ENCODE results near the gene OS9. TPM values are rescaled to one million over a fixed set of nuclear protein-coding genes. Genes with fewer than 3 reads are reported as not detected.

OS9 gene
- total and polyA plus RNA-seq, 5 donors = 127 to 168 (median 147) TPM

GRCh38 chr12:57749061-57749460 is 55.1 kb downstream of the OS9 start:
- Histone ChIP-seq H3K4me3 (ENCODE audit: low read length) (no peak overlapping the region), H3K27me3 (ENCODE audit: control insufficient read depth, insufficient read depth) (no peaks in the 10 kb centered on the region), H3K4me1 (ENCODE audit: control insufficient read depth, insufficient read depth, low read length) (peaks cover 4% of the 10 kb centered on the region), H3K9me3 (ENCODE audit: control insufficient read depth, low read length) (no peaks in the 10 kb centered on the region), H3K27ac (ENCODE audit: low read length) (no peak overlapping the region)
- DNase-seq (peak in 2 of 3 donors; percentile 35 to 53), ATAC-seq (no peak)
- intact Hi-C loops (cut with DNase I) = no loop called here
- WGBS = 90% methylated on average over 5 of the region's 5 CpGs

- intact Hi-C loops (cut with DNase I) = no loop called here
- Histone ChIP-seq H3K4me3 (ENCODE audit: low read length) (peak overlapping the region; percentile 58), H3K27me3 (ENCODE audit: control insufficient read depth, insufficient read depth) (no peaks in the 10 kb centered on the region), H3K4me1 (ENCODE audit: control insufficient read depth, insufficient read depth, low read length) (peaks cover 2% of the 10 kb centered on the region), H3K9me3 (ENCODE audit: control insufficient read depth, low read length) (no peaks in the 10 kb centered on the region), H3K27ac (ENCODE audit: low read length) (peak overlapping the region; percentile 65)
- DNase-seq (peak in 2 of 3 donors; percentile 36 to 52), ATAC-seq (no peak)
- WGBS = 89% methylated on average over 15 of the region's 15 CpGs
Observed at GRCh38 chr12:57750561-57751431, 56.9 kb downstream of the OS9 start.

GRCh38 chr12:57751432-57751787 is 57.5 kb downstream of the OS9 start:
- peak overlapping the region; percentile 65 for H3K27ac ChIP-seq (ENCODE audit: low read length)
- no peaks in the 10 kb centered on the region for H3K27me3 ChIP-seq (ENCODE audit: control insufficient read depth, insufficient read depth)
- peaks cover 2% of the 10 kb centered on the region for H3K4me1 ChIP-seq (ENCODE audit: control insufficient read depth, insufficient read depth, low read length)
- H3K9me3 ChIP-seq (ENCODE audit: control insufficient read depth, low read length) = no peaks in the 10 kb centered on the region
- H3K4me3 ChIP-seq (ENCODE audit: low read length) = peak overlapping the region; percentile 58
- intact Hi-C loops (cut with DNase I) = no loop called here
- 12% methylated on average over 8 of the region's 8 CpGs for WGBS
- peak in 1 of 2 donors; percentile 0 for ATAC-seq
- peak in 2 of 3 donors; percentile 40 to 44 for DNase-seq

- Histone ChIP-seq H3K27ac (ENCODE audit: low read length) (peak within 1 kb of the TSS; percentile 65), H3K9me3 (ENCODE audit: control insufficient read depth, low read length) (no peaks in the 10 kb centered on the region), H3K27me3 (ENCODE audit: control insufficient read depth, insufficient read depth) (no peaks in the 10 kb centered on the region), H3K4me1 (ENCODE audit: control insufficient read depth, insufficient read depth, low read length) (peaks cover 2% of the 10 kb centered on the region), H3K4me3 (ENCODE audit: low read length) (peak within 1 kb of the TSS; percentile 58)
- DNase-seq (peak; percentile 100), ATAC-seq (peak; percentile 92 to 94)
- WGBS = under 1% methylated on average over 58 of the region's 58 CpGs
- intact Hi-C loops (cut with DNase I) = no loop called here
Observed at GRCh38 chr12:57751788-57752667, 58.1 kb downstream of the OS9 start, which contains the start of gene CDK4. TSS of gene CDK4 (minus strand) at chr12:57752310. CDS start at chr12:57751717, 593 bp downstream.

- under 1% methylated on average over 5 of the region's 5 CpGs for WGBS
- DNase-seq = no peak
- Histone ChIP-seq H3K27me3 (ENCODE audit: control insufficient read depth, insufficient read depth) (no peaks in the 10 kb centered on the region), H3K4me3 (ENCODE audit: low read length) (peak overlapping the region; percentile 12), H3K9me3 (ENCODE audit: control insufficient read depth, low read length) (no peaks in the 10 kb centered on the region), H3K4me1 (ENCODE audit: control insufficient read depth, insufficient read depth, low read length) (peaks cover 2% of the 10 kb centered on the region), H3K27ac (ENCODE audit: low read length) (no peak overlapping the region)
- intact Hi-C loops (cut with DNase I) = no loop called here
- no peak for ATAC-seq
Observed at GRCh38 chr12:57752668-57753000, 58.7 kb downstream of the OS9 start.

GRCh38 chr12:57753756-57754337 is 59.9 kb downstream of the OS9 start:
- ATAC-seq = no peak
- 24% methylated on average over 1 of the region's 1 CpG for WGBS
- peaks cover 2% of the 10 kb centered on the region for H3K4me1 ChIP-seq (ENCODE audit: control insufficient read depth, insufficient read depth, low read length)
- H3K27ac ChIP-seq (ENCODE audit: low read length) = no peak overlapping the region
- intact Hi-C loops (cut with DNase I) = no loop called here
- peak in 1 of 3 donors; percentile 37 for DNase-seq
- no peaks in the 10 kb centered on the region for H3K9me3 ChIP-seq (ENCODE audit: control insufficient read depth, low read length)
- H3K4me3 ChIP-seq (ENCODE audit: low read length) = no peak overlapping the region
- no peaks in the 10 kb centered on the region for H3K27me3 ChIP-seq (ENCODE audit: control insufficient read depth, insufficient read depth)

GRCh38 chr12:57754411-57755193 is 60.7 kb downstream of the OS9 start, which contains the start of gene MARCHF9:
TSS of gene MARCHF9 (plus strand) at chr12:57755103. CDS start at chr12:57755529, 426 bp downstream.
- no peaks in the 10 kb centered on the region for H3K9me3 ChIP-seq (ENCODE audit: control insufficient read depth, low read length)
- H3K27me3 ChIP-seq (ENCODE audit: control insufficient read depth, insufficient read depth) = no peaks in the 10 kb centered on the region
- H3K4me1 ChIP-seq (ENCODE audit: control insufficient read depth, insufficient read depth, low read length) = peaks cover 2% of the 10 kb centered on the region
- 1% methylated on average over 41 of the region's 41 CpGs for WGBS
- intact Hi-C loops (cut with DNase I) = no loop called here
- peak in 1 of 2 donors; percentile 2 for ATAC-seq
- DNase-seq = peak; percentile 57 to 86 (median 84)
- no peak within 1 kb of the TSS for H3K27ac ChIP-seq (ENCODE audit: low read length)
- H3K4me3 ChIP-seq (ENCODE audit: low read length) = peak within 1 kb of the TSS; percentile 97

- peaks cover 2% of the 10 kb centered on the region for H3K4me1 ChIP-seq (ENCODE audit: control insufficient read depth, insufficient read depth, low read length)
- ATAC-seq = no peak
- under 1% methylated on average over 33 of the region's 34 CpGs for WGBS
- peak in 1 of 3 donors; percentile 75 for DNase-seq
- no peaks in the 10 kb centered on the region for H3K9me3 ChIP-seq (ENCODE audit: control insufficient read depth, low read length)
- intact Hi-C loops (cut with DNase I) = no loop called here
- H3K4me3 ChIP-seq (ENCODE audit: low read length) = peak overlapping the region; percentile 97
- no peaks in the 10 kb centered on the region for H3K27me3 ChIP-seq (ENCODE audit: control insufficient read depth, insufficient read depth)
- H3K27ac ChIP-seq (ENCODE audit: low read length) = no peak overlapping the region
Observed at GRCh38 chr12:57755194-57755453, 61.2 kb downstream of the OS9 start.

GRCh38 chr12:57755454-57756372 is 61.8 kb downstream of the OS9 start:
- peak in 2 of 3 donors; percentile 74 for DNase-seq
- intact Hi-C loops (cut with DNase I) = no loop called here
- Histone ChIP-seq H3K4me3 (ENCODE audit: low read length) (peak overlapping the region; percentile 97), H3K9me3 (ENCODE audit: control insufficient read depth, low read length) (no peaks in the 10 kb centered on the region), H3K4me1 (ENCODE audit: control insufficient read depth, insufficient read depth, low read length) (peaks cover 2% of the 10 kb centered on the region), H3K27ac (ENCODE audit: low read length) (no peak overlapping the region), H3K27me3 (ENCODE audit: control insufficient read depth, insufficient read depth) (no peaks in the 10 kb centered on the region)
- 2% methylated on average over 76 of the region's 76 CpGs for whole genome bisulfite sequencing
- no peak for ATAC-seq
